GM18526 (cell line): Measurements from ENCODE around the gene KIFC3.

ENCODE experiments used
- POLR2A ChIP-seq: IDR thresholded peaks from 3 replicates; pipeline ENCODE4 v1.6.1; 2011; ENCODE audit not compliant: insufficient read length; ENCODE audit errors: extremely low read depth

The KIFC3 gene

DNA sequence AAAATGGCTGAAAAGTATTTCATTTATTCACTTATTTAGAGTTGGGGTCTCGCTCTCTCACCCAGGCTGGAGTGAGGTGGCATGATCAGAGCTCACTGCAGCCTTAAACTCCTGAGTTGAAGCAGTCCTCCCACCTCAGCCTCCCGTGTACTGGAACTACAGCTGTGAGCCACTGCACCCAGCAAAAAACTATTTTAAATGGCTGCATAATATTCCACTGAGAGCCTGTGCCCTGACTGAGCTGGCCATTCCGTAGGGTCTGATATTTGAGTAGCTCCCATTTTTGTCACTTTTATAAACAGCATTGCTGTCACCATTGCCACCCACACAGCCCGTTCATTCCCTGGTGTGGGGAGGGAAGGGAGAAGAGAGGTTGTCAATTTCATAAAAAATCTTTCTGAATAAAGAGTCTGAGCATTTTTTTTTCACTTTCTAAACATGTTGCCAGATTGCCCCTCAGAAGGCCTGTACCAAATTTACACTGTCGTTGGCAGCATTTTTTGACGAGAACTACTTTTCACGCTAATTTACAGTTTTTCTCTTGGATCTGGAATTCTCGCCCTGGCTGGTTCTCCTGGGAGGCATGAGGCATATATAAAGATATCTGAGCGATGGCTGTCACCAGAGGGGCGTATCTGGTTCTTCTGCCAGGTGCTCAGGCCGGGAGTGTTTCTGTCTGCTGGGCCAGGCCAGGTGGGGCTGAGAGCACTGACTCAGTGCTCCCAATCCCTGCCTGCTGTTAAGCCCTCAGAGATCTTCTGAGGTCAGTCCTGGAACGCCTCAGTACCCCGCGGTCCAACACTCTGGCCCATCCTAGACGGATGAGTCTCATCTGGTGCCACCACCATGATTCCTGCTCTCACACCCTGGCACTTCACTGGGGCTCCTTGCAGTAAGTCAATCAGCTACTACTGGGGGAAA, 7.2 kb upstream of the KIFC3 start:
- no peak for TF ChIP-seq POLR2A

DNA sequence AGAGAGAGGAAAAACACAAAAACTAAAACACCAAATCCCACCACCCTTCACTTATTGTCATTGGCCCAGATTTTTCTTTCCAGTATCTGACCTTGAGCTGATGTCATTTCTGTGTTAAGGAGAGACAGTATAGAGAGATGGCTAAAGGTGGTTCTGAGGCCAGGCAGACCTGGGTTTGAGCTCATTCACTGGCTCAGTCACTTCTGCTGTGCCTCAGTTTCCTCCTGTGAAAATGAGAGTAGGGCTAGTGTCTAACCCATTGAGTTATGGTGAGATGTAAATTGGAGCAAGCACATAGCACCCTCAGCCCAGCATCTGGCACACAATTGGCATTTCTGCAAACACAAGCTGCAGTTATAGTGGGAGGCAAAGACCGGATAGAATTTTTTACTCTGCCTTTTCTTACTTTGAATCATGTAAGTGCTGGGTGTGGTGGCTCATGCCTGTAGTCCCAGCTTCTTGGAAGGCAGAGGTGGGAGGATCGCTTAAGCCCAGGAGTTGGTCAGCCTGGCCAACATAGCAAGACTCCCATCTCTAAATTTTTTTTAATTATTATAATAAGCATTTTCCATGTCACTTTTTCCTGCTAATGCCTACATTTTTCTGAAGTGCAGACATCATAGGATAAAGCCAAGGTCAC, 6.4 kb upstream of the KIFC3 start:
- no peak for TF ChIP-seq POLR2A

- no peak for TF ChIP-seq POLR2A
Measured at GRCh38 chr16:57807968-57808528, 5.8 kb upstream of the KIFC3 start.

DNA sequence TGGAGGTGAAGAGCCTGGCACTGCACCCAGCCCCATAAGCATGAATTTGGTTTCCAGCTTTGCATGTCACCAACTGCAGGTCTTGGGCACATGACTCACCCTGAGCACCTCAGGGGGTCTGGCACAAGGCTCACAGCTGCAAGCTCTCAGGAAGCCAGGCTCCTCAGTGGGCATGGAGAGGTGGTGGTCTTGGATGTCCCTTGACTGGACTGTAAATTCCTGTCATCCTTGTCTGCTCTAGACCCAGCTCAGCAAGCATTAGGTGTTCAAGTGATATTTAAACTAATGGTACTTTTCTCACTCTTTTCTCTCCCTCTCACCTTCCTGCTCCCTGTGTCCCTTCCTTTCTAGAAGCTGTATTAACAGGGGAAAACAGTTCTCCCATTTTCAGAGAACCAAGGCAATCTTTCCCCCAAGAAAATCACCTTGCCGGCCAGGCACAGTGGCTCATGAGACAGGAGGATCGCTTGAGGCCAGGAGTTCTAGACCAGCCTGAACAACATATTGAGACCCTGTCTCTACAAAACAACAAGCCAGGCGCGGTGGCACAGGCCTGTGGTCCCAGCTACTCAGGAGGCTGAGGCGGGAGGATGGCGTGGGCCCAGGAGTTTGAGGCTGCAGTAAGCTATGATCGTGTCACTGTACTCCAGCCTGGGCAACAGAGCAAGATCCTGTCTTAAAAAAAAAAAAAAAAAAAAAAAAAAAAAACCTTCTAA, 5.1 kb upstream of the KIFC3 start:
- no peak for TF ChIP-seq POLR2A

DNA sequence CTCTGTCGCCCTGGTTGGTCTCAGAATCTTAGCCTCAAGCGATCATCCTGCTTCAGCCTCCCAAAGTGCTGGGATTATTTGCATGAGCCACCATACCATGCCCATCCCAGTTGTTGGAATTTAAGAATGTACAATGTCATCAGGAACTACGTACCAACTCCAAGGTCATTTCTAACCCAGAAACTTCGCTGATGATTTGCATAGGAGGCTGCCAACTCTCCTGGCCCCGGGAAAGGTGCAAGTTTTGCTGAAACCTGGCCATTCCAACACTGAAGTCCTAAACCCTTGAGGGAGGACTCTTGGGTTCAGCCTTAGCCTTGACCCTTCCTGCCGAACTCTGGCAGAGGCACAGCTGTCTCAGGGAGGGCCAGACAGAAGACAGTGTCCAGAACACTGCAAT, 2.9 kb upstream of the KIFC3 start:
- no peak for TF ChIP-seq POLR2A

DNA sequence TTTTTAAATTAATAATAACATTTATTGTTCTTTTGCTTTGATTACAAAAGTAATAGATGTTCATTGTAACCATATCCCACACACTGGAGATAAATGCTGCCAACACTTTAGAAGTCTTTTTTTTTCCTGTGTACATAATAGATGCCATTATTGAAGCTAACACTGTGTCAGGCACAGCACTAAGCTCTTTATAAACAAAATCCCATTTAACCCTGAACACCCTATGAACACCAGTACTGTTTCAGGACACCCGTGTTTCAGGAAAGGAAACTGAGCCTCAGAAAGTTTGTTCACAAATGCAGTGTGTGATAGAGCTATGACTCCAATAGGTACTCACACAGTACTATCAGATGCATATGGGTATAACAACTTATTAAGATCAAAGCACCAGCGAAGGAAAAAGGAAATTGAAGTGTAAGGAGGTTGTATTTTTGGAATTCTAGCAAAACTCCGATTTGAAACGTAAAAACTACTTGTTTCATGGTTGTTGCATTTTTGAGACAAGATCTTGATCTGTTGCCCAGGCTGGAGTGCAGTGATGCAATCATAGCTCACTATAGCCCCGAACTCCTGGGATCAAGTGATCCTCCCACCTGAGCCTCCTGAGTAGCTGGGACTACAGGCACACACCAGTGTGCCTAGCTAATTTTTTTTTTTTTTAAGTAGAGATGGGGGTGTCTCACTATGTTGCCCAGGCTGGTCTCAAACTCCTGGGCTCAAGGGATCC, 2.0 kb upstream of the KIFC3 start:
- TF ChIP-seq POLR2A, result no peak

DNA sequence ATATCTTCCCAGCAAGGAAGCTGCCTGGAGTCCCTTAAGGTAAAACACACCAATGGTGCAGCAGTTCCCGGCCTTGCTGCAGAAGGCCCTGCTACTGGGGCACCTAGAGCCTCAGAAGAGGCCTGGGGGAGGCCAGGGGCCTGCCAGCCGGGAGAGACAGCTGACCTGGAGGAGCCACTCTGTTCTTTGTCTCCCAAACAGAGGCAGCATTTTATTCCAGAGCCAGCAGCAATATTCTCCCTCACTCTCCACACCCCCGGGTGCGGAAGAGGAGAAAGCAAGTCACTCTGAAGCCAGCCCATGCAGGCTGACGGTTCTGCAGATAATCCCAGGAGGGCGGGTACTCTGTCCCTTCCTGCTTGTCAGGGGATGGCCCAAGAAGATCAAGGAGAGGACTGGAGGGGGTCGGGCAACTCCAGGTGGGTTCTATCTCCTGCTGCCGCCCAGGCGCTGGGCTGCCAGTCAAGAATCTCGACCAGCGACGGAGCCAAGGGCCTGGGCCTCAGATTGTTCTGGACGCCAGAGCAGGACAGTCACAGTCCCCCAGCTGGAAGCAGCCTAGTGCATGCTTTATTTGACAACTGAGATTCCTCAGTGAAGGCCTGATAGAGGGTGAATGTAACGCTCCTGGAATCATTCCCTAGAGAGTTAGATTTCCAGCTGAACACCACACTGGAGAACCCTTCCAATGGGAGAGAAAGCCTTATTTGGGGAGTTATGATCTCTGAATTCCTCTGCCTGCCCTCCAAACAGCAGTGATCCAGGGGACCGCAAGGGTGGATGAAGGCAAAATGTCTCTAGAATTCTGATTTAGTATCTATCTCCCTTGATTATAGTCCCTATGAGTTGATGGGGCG, 1.1 kb upstream of the KIFC3 start:
- no peak for TF ChIP-seq POLR2A

- no peak for TF ChIP-seq POLR2A
Measured at GRCh38 chr16:57801809-57802340, 416 bp downstream of the KIFC3 start.

- no peak for TF ChIP-seq POLR2A
Measured at GRCh38 chr16:57801098-57801808, 1.0 kb downstream of the KIFC3 start.

DNA sequence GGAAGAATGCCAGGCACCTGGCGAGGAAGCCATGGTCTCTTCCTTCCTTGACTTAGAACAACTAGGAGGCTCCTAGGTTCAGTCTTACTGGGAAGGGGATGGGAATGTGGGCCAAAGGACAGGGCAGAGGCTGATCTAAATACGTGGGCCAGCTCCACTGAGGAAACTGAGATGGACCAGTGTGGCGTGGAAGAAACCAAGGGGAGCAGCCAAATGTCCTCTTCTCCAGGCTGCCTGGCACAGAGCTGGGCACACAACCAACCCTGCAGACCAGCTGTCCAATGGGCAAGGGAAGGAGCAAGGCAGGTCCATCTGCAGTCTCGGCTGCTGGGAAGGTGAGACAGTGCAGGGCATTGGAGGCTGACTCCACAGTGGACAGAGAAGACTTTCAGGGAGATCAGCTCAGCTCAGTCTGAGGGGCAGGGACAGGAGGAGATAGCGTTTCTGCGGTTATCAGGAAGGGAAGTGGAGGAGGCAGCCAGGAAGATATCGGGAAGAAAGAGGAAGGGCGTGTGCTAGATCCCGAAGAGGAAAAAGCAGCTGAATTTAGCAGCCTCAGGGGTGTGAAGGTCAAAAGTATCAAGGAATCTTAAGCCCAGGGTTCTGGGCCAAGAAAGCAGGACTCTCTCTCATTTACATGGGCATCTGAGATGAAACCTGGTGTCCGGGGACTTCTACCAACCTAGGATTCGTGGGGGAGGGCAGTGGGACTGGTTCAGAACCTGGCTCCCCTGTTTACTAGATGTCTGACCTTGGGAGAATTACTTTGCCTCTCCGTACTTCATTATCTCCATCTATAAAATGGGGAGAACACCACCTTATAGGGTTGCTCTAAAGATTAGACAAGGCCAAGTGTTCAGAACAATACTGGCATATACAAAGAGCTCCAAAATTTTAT, 1.8 kb downstream of the KIFC3 start:
- no peak for TF ChIP-seq POLR2A

DNA sequence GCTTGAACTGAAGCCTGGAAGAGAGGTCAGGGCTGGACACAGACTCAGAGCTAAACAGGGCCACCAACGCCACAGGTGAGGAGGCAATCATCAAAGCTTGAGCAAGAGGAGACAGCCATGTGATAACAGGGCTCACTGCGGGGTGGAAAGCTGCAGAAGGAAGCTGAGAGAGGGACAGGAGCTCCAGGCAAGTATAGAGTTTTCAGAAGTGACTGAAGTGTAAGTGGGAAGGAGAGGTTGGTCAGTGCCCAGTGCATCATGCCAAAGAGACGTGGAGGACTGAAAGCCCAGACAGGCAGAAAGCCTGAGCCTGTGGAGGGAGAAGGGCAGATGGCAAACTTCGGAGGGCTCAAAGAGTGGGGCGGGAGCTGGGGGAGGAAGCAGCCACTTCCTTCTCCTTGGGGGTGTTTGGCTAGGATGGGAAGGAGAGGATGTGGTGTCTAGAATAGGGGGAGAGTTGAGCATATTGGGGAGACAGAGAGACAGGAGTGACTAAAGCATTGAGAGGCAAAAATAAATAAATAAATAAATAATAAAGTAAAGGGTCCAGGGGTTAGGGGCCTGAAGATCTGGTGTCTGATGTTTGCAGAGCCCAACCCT, 2.6 kb downstream of the KIFC3 start:
- TF ChIP-seq POLR2A, result no peak

GRCh38 chr16:57798953-57799599, 3.2 kb downstream of the KIFC3 start:
- no peak for TF ChIP-seq POLR2A
